Chondrocyte (in vitro differentiated cells): ENCODE data around the gene HCRTR2. TPM values are rescaled to one million over a fixed set of nuclear protein-coding genes. Genes with fewer than 3 reads are reported as not detected.
"Not testable (repeated sequence)": the region's sequence is repeated elsewhere in the genome, so short reads cannot be mapped to it uniquely, and the experiment has no call there.

Source experiments
- DNase-seq: peaks from one replicate; pipeline ENCODE4 v3.0.0; 2021; ENCODE audit warnings: mixed read lengths, low spot score
- H3K27ac Mint-ChIP-seq: one replicate; pipeline ENCODE4 v1.8.0; 2021; ENCODE audit warnings: mild to moderate bottlenecking, moderate library complexity, mixed read lengths; ENCODE audit not compliant: unreplicated experiment
- H3K27me3 Mint-ChIP-seq: 2 replicates; pipeline ENCODE4 v1.8.0; 2021; ENCODE audit warnings: low read depth, mixed read lengths
- H3K36me3 Mint-ChIP-seq: 2 replicates; pipeline ENCODE4 v1.8.0; 2021; ENCODE audit warnings: low read depth, mixed read lengths
- H3K4me1 Mint-ChIP-seq: 2 replicates; pipeline ENCODE4 v1.8.0; 2021; ENCODE audit warnings: low read depth, mild to moderate bottlenecking, mixed read lengths
- H3K4me3 Mint-ChIP-seq: one replicate; pipeline ENCODE4 v1.8.0; 2021; ENCODE audit warnings: mild to moderate bottlenecking, moderate library complexity, mixed read lengths; ENCODE audit not compliant: unreplicated experiment
- H3K9me3 Mint-ChIP-seq: 2 replicates; pipeline ENCODE4 v1.8.0; 2021; ENCODE audit warnings: low read depth, mixed read lengths
- CTCF ChIP-seq: fragments of 200-600 bp; sonication (generic); IDR thresholded peaks from 2 replicates; pipeline ENCODE4 v1.5.0; 2021; ENCODE audit warnings: antibody characterized with exemption, mild to moderate bottlenecking, moderate library complexity
- total RNA-seq: library from RNA; stranded (reverse); gene quantifications from 3 replicates; pipeline ENCODE4 v1.2.1, GENCODE V29; 2021

Gene HCRTR2
- total RNA-seq, 1 donor from 2014 or later, result not detected

GRCh38 chr6:55281215-55281614 lies 106.9 kb downstream of the HCRTR2 start:
- Mint-ChIP-seq H3K4me1 (peaks cover 6% of the 10 kb centered on the region), H3K9me3 (no peaks in the 10 kb centered on the region)

GRCh38 chr6:55282115-55282514 lies 107.8 kb downstream of the HCRTR2 start:
- no peak for TF ChIP-seq CTCF
- Mint-ChIP-seq H3K4me3 (no peak overlapping the region), H3K27ac (no peak overlapping the region), H3K4me1 (peaks cover 2% of the 10 kb centered on the region), H3K36me3 (no peaks in the 10 kb centered on the region), H3K27me3 (peaks cover 22% of the 10 kb centered on the region), H3K9me3 (no peaks in the 10 kb centered on the region)
- DNase-seq, result no peak

More at GRCh38 chr6:55281215-55281614, 106.9 kb downstream of the HCRTR2 start:
- no peak for DNase-seq
- Mint-ChIP-seq H3K36me3 (no peaks in the 10 kb centered on the region), H3K4me3 (no peak overlapping the region), H3K27ac (no peak overlapping the region), H3K27me3 (peaks cover 23% of the 10 kb centered on the region)
- no peak for TF ChIP-seq CTCF

GRCh38 chr6:55286824-55287223 lies 112.5 kb downstream of the HCRTR2 start:
- no peaks in the 10 kb centered on the region for H3K4me1 Mint-ChIP-seq
- TF ChIP-seq CTCF, result no peak
- no peak overlapping the region for H3K27ac Mint-ChIP-seq
- H3K4me3 Mint-ChIP-seq, result no peak overlapping the region
- peaks cover 18% of the 10 kb centered on the region for H3K27me3 Mint-ChIP-seq
- no peaks in the 10 kb centered on the region for H3K9me3 Mint-ChIP-seq
- H3K36me3 Mint-ChIP-seq, result no peaks in the 10 kb centered on the region
- no peak for DNase-seq

- H3K27me3 Mint-ChIP-seq, result peaks cover 6% of the 10 kb centered on the region
- H3K36me3 Mint-ChIP-seq, result no peaks in the 10 kb centered on the region
- no peak for DNase-seq
- no peaks in the 10 kb centered on the region for H3K9me3 Mint-ChIP-seq
- H3K4me3 Mint-ChIP-seq, result no peak overlapping the region
- H3K4me1 Mint-ChIP-seq, result no peaks in the 10 kb centered on the region
- H3K27ac Mint-ChIP-seq, result no peak overlapping the region
- no peak for TF ChIP-seq CTCF
Measured at GRCh38 chr6:55290736-55291135, 116.4 kb downstream of the HCRTR2 start.

DNA sequence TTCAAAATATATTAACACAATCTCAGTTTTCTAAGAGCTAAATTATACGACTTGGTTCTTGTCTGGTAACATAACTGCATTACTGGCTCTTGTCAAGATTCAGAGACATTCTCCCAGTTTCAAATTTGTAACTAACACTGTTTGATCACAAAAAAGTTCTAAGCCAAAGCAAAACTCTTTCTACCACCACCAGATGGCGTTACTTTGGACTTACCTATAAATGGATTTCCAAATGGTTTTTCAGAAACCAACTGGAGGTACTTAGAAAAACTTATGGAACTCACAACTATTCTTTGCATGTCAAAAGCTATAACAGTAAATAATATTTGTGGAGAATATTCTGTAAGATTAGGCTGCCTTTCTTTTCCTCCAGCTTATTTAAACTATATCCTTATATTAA lies 118.8 kb downstream of the HCRTR2 start:
- Mint-ChIP-seq H3K36me3 (no peaks in the 10 kb centered on the region), H3K27ac (no peak overlapping the region), H3K4me3 (no peak overlapping the region), H3K9me3 (no peaks in the 10 kb centered on the region), H3K27me3 (peaks cover 5% of the 10 kb centered on the region), H3K4me1 (no peaks in the 10 kb centered on the region)
- peak; percentile 60 for TF ChIP-seq CTCF
- DNase-seq, result no peak

DNA sequence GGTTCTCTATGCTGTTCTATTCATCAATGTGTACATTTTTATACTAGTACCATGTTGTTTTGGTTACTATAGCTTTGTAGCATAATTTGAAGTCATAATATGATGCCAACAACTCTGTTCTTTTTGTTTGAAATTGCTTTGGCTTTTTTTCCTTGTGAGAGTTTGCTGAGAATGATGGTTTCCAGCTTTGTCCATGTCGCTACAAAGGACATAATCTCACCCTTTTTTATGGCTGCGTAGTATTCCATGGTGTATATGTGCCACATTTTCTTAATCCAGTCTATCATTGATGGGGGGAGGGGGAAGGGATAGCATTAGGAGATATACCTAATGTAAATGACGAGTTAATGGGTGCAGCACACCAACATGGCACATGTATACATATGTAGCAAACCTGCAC lies 122.9 kb downstream of the HCRTR2 start:
- not testable (repeated sequence) for H3K9me3 Mint-ChIP-seq, H3K27ac Mint-ChIP-seq, DNase-seq, H3K4me3 Mint-ChIP-seq, H3K27me3 Mint-ChIP-seq, H3K4me1 Mint-ChIP-seq, H3K36me3 Mint-ChIP-seq
